ENCODE data around the gene RHOU.

Gene RHOU

DNA sequence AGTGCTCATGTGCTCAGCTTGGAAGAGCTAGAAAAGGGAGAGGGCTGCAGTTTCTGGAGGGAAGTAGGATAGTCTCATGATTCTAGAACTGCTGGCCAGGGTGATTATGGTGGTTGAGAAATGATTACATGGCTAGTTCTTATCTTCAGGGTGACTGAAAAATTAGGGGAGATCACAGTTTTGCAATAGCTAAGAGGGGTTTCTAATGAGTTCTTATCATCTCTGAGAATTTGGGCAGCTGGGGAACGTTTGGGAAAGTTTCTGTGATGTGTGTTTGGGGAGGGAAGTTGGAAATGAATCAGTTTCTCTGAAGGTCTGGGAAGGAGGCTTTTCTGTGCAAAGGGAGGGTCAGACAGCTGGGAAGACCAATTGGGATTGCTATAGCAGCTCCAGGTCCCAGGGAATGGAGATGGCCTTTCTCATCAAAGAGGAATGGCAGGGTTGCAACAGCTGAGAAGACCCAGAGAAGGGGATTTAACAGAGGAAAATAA lies 7.6 kb upstream of the RHOU start:
- Histone ChIP-seq H4K20me1 (ENCODE audit: insufficient read depth, low read length) (no peaks in the 10 kb centered on the region), H3K9ac (ENCODE audit: low read length) (no peak overlapping the region), H3K27me3 (ENCODE audit: low read depth, low read length) (peaks cover 6% of the 10 kb centered on the region), H3K4me2 (ENCODE audit: low read length) (no peak overlapping the region), H3K36me3 (replicated peaks; ENCODE audit: low read depth, low read length) (no peaks in the 10 kb centered on the region), H3K4me1 (ENCODE audit: low read length) (peaks cover 5% of the 10 kb centered on the region; the same call in 1 of the 2 replicates), H3K27ac (ENCODE audit: low read length) (no peak overlapping the region), H3K79me2 (ENCODE audit: low read length) (no peaks in the 10 kb centered on the region), H3K9me3 (ENCODE audit: insufficient read depth, low read length) (no peaks in the 10 kb centered on the region), H3K4me3 (ENCODE audit: low read length) (no peak overlapping the region), H2AFZ (ENCODE audit: low read depth, low read length) (no peak overlapping the region)
- TF ChIP-seq EZH2phosphoT487 (IDR thresholded peaks at IDR 0.05; ENCODE audit: low read depth): no peak
- TF ChIP-seq, protein P1, sequence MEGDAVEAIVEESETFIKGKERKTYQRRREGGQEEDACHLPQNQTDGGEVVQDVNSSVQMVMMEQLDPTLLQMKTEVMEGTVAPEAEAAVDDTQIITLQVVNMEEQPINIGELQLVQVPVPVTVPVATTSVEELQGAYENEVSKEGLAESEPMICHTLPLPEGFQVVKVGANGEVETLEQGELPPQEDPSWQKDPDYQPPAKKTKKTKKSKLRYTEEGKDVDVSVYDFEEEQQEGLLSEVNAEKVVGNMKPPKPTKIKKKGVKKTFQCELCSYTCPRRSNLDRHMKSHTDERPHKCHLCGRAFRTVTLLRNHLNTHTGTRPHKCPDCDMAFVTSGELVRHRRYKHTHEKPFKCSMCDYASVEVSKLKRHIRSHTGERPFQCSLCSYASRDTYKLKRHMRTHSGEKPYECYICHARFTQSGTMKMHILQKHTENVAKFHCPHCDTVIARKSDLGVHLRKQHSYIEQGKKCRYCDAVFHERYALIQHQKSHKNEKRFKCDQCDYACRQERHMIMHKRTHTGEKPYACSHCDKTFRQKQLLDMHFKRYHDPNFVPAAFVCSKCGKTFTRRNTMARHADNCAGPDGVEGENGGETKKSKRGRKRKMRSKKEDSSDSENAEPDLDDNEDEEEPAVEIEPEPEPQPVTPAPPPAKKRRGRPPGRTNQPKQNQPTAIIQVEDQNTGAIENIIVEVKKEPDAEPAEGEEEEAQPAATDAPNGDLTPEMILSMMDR (IDR thresholded peaks at IDR 0.05; ENCODE audit: low read depth, low read length): no peak

DNA sequence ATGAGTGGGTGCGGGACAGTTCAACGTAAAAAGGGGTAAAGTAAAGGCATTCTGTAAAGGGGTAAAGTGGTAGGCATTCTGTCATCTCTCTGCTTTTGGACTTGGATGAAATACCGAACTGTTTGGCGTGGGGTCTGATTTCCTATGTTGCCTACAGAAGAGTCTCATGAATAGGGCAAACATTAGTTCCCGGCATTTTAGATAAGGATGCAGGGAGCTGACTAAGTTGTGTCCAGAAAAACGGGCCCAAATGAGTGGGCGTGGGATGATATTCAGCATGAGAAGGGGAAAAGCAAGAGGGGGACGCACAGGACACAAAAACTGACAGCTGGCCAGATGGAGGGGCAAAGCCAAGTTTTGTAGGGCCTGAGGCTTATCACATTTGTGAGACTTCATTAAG lies 2.9 kb upstream of the RHOU start:
- Histone ChIP-seq H3K27me3 (ENCODE audit: low read depth, low read length) (peaks cover 15% of the 10 kb centered on the region), H3K9ac (ENCODE audit: low read length) (no peak overlapping the region), H3K27ac (ENCODE audit: low read length) (no peak overlapping the region), H3K79me2 (ENCODE audit: low read length) (no peaks in the 10 kb centered on the region), H3K4me2 (ENCODE audit: low read length) (no peak overlapping the region), H3K4me3 (ENCODE audit: low read length) (no peak overlapping the region), H4K20me1 (ENCODE audit: insufficient read depth, low read length) (no peaks in the 10 kb centered on the region), H3K4me1 (ENCODE audit: low read length) (peaks cover 4% of the 10 kb centered on the region; the same call in 1 of the 2 replicates), H3K9me3 (ENCODE audit: insufficient read depth, low read length) (no peaks in the 10 kb centered on the region), H3K36me3 (replicated peaks; ENCODE audit: low read depth, low read length) (no peaks in the 10 kb centered on the region), H2AFZ (ENCODE audit: low read depth, low read length) (no peak overlapping the region)
- no peak for TF ChIP-seq EZH2phosphoT487 (IDR thresholded peaks at IDR 0.05; ENCODE audit: low read depth)
- TF ChIP-seq, protein P1 (IDR thresholded peaks at IDR 0.05; ENCODE audit: low read depth, low read length): no peak

DNA sequence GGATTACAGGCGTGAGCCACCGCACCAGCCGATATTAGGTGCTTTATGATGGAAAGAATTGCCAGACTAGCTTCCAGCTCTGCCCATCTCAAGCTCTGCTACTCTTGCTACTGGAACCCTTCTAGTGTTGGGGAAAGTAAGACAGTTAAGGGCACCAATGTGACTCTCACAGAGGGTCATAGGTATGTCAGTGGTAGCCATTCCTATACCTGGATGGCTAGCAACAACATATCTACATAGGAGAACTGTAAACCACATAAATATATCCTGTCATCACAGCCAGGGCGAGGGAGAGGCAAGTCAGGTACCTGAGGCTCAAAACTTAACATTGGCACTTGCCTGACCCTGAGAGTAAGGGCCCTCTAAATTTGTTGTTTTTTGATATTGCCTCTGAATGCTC lies 1.7 kb upstream of the RHOU start:
- Histone ChIP-seq H3K27me3 (ENCODE audit: low read depth, low read length) (peaks cover 20% of the 10 kb centered on the region), H3K4me3 (ENCODE audit: low read length) (no peak overlapping the region)

DNA sequence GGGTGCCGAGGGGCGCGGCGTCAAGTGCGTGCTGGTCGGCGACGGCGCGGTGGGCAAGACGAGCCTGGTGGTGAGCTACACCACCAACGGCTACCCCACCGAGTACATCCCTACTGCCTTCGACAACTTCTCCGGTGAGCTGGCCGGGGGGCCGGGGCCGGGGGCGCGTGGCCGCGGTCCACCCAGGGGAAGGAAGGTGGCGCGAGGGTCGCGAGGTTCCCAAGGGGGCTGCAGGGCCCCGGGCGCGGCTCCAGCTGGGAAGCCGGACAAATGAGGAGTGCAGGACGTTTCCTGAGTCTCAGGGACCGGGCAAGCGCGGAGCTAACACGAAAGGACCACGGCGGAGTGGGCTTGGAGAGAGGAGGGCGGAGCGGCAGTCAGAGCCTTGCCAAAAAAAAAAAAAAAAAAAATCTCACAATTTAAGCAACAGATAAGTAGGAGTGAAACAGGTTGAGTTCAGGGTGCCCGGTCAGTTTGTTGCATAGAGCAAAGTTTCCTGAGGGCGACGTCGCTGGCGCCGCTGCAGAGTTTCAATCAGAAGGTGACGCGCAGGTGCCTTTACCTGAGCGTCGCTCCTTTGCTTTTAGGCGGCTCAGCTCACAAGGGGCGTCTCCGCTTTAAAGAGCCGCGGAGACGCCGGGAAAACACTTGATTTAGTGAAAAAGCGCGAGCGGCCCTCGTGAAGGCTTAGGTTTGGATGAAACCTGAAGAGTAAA lies 750 bp downstream of the RHOU start:
- no peaks in the 10 kb centered on the region for H3K4me1 ChIP-seq (ENCODE audit: low read length)
- TF ChIP-seq EZH2phosphoT487 (IDR thresholded peaks at IDR 0.05; ENCODE audit: low read depth): no peak
- TF ChIP-seq, protein P1 (IDR thresholded peaks at IDR 0.05; ENCODE audit: low read depth, low read length): no peak
- no peak overlapping the region for H2AFZ ChIP-seq (ENCODE audit: low read depth, low read length)
- no peaks in the 10 kb centered on the region for H3K9me3 ChIP-seq (ENCODE audit: insufficient read depth, low read length)
- H3K4me2 ChIP-seq (ENCODE audit: low read length): no peak overlapping the region
- peaks cover 26% of the 10 kb centered on the region for H3K27me3 ChIP-seq (ENCODE audit: low read depth, low read length)
- H3K79me2 ChIP-seq (ENCODE audit: low read length): no peaks in the 10 kb centered on the region
- H3K9ac ChIP-seq (ENCODE audit: low read length): no peak overlapping the region
- no peak overlapping the region for H3K4me3 ChIP-seq (ENCODE audit: low read length)
- no peaks in the 10 kb centered on the region for H4K20me1 ChIP-seq (ENCODE audit: insufficient read depth, low read length)
- H3K36me3 ChIP-seq (replicated peaks; ENCODE audit: low read depth, low read length): no peaks in the 10 kb centered on the region
- no peak overlapping the region for H3K27ac ChIP-seq (ENCODE audit: low read length)

More for the DNA sequence above, 1.7 kb upstream of the RHOU start:
- no peak overlapping the region for H2AFZ ChIP-seq (ENCODE audit: low read depth, low read length)
- H3K36me3 ChIP-seq (replicated peaks; ENCODE audit: low read depth, low read length): no peaks in the 10 kb centered on the region
- H3K4me1 ChIP-seq (ENCODE audit: low read length): no peaks in the 10 kb centered on the region
- H3K9me3 ChIP-seq (ENCODE audit: insufficient read depth, low read length): no peaks in the 10 kb centered on the region
- no peaks in the 10 kb centered on the region for H3K79me2 ChIP-seq (ENCODE audit: low read length)
- H3K9ac ChIP-seq (ENCODE audit: low read length): no peak overlapping the region
- H4K20me1 ChIP-seq (ENCODE audit: insufficient read depth, low read length): no peaks in the 10 kb centered on the region
- no peak overlapping the region for H3K27ac ChIP-seq (ENCODE audit: low read length)
- no peak overlapping the region for H3K4me2 ChIP-seq (ENCODE audit: low read length)
- no peak for TF ChIP-seq EZH2phosphoT487 (IDR thresholded peaks at IDR 0.05; ENCODE audit: low read depth)
- TF ChIP-seq, protein P1 (IDR thresholded peaks at IDR 0.05; ENCODE audit: low read depth, low read length): no peak

All from OCI-LY3 (cell line).